IMR-90 (cell line): ENCODE measurements around the gene CARD19. TPM values are rescaled to one million over a fixed set of nuclear protein-coding genes. Genes with fewer than 3 reads are reported as not detected.

Experiments used
- ATAC-seq: fragments of 200-7000 bp; cut with Tn5 transposase; 2 replicates; pipeline ENCODE4 v1.9.1; 2020; ENCODE audit warnings: low read depth, mild to moderate bottlenecking, moderate library complexity
- BruUV-seq: library from RNA; stranded (reverse); fragments of 400-500 nt; replicated peaks from 2 replicates; lab custom pipeline; 2021; lab: Mats Ljungman, UMichigan
- CTCF ChIA-PET: fragments of 300-600 bp; formaldehyde crosslinking; extraction: SDS; loops from one replicate; lab custom pipeline; 2021; ENCODE audit warnings: antibody characterized with exemption; lab: Yijun Ruan, JAX
- POLR2A ChIA-PET: fragments of 300-600 bp; sonication (Branson Sonifier 250); formaldehyde crosslinking; loops from one replicate; lab custom pipeline; 2022; ENCODE audit warnings: antibody characterized with exemption; ENCODE audit not compliant: unreplicated experiment; lab: Charles Lee
- DNase-seq: peaks from one replicate; pipeline ENCODE4 v3.0.0; 2013
- H2AFZ ChIP-seq: replicated peaks from 2 replicates; pipeline ENCODE3; 2013; ENCODE audit warnings: low read length, mild to moderate bottlenecking; ENCODE audit not compliant: poor library complexity
- H2AK5ac ChIP-seq: 2 replicates; pipeline ENCODE4 v1.6.1; 2013; ENCODE audit warnings: low read depth, low read length, inconsistent platforms
- H2AK9ac ChIP-seq: replicated peaks from 2 replicates; pipeline ENCODE3; 2013; ENCODE audit warnings: mild to moderate bottlenecking, low read depth, low read length, moderate library complexity; ENCODE audit not compliant: poor library complexity
- H2BK120ac ChIP-seq: 2 replicates; pipeline ENCODE4 v1.6.1; 2013; ENCODE audit warnings: low read depth, low read length, inconsistent platforms
- H2BK15ac ChIP-seq: 3 replicates; pipeline ENCODE4 v1.6.1; 2013; ENCODE audit warnings: low read depth, low read length, inconsistent platforms
- H2BK20ac ChIP-seq: 2 replicates; pipeline ENCODE4 v1.6.1; 2013; ENCODE audit warnings: low read depth, mild to moderate bottlenecking, inconsistent platforms, low read length, moderate library complexity
- H2BK5ac ChIP-seq: 2 replicates; pipeline ENCODE4 v1.6.1; 2013; ENCODE audit warnings: mild to moderate bottlenecking, low read depth, low read length, inconsistent platforms; ENCODE audit not compliant: poor library complexity, severe bottlenecking
- H3K14ac ChIP-seq: replicated peaks from 2 replicates; pipeline ENCODE4 v1.6.1; 2013; ENCODE audit warnings: low read depth, low read length, inconsistent platforms
- H3K18ac ChIP-seq: 2 replicates; pipeline ENCODE4 v1.6.1; 2013; ENCODE audit warnings: low read depth, low read length, control low read depth
- H3K23ac ChIP-seq: 2 replicates; pipeline ENCODE4 v1.6.1; 2013; ENCODE audit warnings: low read depth, low read length, inconsistent platforms
- H3K27ac ChIP-seq: 2 replicates; pipeline ENCODE4 v1.5.1; 2013; ENCODE audit warnings: mild to moderate bottlenecking, control low read depth, low read length; ENCODE audit not compliant: insufficient read depth
- H3K27me3 ChIP-seq: 2 replicates; pipeline ENCODE4 v1.6.1; 2013; ENCODE audit warnings: low read length; ENCODE audit not compliant: control insufficient read depth, insufficient read depth
- H3K36me3 ChIP-seq: 2 replicates; pipeline ENCODE4 v1.6.1; 2013; ENCODE audit warnings: low read length, mixed read lengths; ENCODE audit not compliant: control insufficient read depth, insufficient read depth
- H3K4ac ChIP-seq: 2 replicates; pipeline ENCODE4 v1.6.1; 2013; ENCODE audit warnings: low read depth, low read length, inconsistent platforms
- H3K4me1 ChIP-seq: 2 replicates; pipeline ENCODE4 v1.6.1; 2013; ENCODE audit warnings: low read length, mixed read lengths; ENCODE audit not compliant: control insufficient read depth, insufficient read depth
- H3K4me2 ChIP-seq: 2 replicates; pipeline ENCODE4 v1.6.1; 2013; ENCODE audit warnings: low read depth, mild to moderate bottlenecking, control low read depth, low read length, moderate library complexity
- H3K4me3 ChIP-seq: 2 replicates; pipeline ENCODE4 v1.5.1; 2013; ENCODE audit warnings: low read depth, mild to moderate bottlenecking, control low read depth, low read length, moderate library complexity; ENCODE audit not compliant: insufficient read depth
- H3K56ac ChIP-seq: 2 replicates; pipeline ENCODE4 v1.6.1; 2013; ENCODE audit warnings: low read length, inconsistent platforms; ENCODE audit not compliant: insufficient read depth; ENCODE audit errors: extremely low read depth
- H3K79me1 ChIP-seq, 2 experiments: 2 replicates each; pipeline ENCODE4 v1.6.1; 2013; ENCODE audit warnings: low read length in 2 of 2, inconsistent platforms in 1 of 2, low read depth in 1 of 2
- H3K9ac ChIP-seq: 2 replicates; pipeline ENCODE4 v1.6.1; 2013; ENCODE audit warnings: low read depth, low read length, control low read depth
- H3K9me1 ChIP-seq: 2 replicates; pipeline ENCODE4 v1.6.1; 2013; ENCODE audit warnings: low read length, inconsistent platforms; ENCODE audit not compliant: insufficient read depth
- H3K9me3 ChIP-seq: 2 replicates; pipeline ENCODE4 v1.6.1; 2013; ENCODE audit warnings: low read length; ENCODE audit not compliant: control insufficient read depth, insufficient read depth
- H4K20me1 ChIP-seq: 2 replicates; pipeline ENCODE4 v1.6.1; 2013; ENCODE audit warnings: low read length, inconsistent platforms; ENCODE audit not compliant: insufficient read depth
- H4K5ac ChIP-seq: 2 replicates; pipeline ENCODE4 v1.6.1; 2013; ENCODE audit warnings: mild to moderate bottlenecking, low read depth, low read length, control low read depth
- H4K8ac ChIP-seq, 2 experiments: 2 replicates each; pipeline ENCODE4 v1.6.1; 2013; ENCODE audit warnings: low read depth in 2 of 2, low read length in 2 of 2, control low read depth in 1 of 2, inconsistent platforms in 1 of 2
- H4K91ac ChIP-seq: 2 replicates; pipeline ENCODE4 v1.6.1; 2013; ENCODE audit warnings: low read depth, low read length, inconsistent platforms; ENCODE audit not compliant: insufficient read depth
- BHLHE40 ChIP-seq: fragments of 150-350 bp; IDR thresholded peaks from 2 replicates; pipeline ENCODE4 v1.6.1; 2016; ENCODE audit warnings: mild to moderate bottlenecking, low read depth, low read length
- CEBPB ChIP-seq: IDR thresholded peaks from 2 replicates; pipeline ENCODE4 v1.6.1; 2012; ENCODE audit warnings: low read depth, low read length, improper control_type of control experiment
- CHD1 ChIP-seq: IDR thresholded peaks from 2 replicates; pipeline ENCODE4 v1.6.1; 2012; ENCODE audit warnings: low read depth, low read length, improper control_type of control experiment
- FOS ChIP-seq: fragments of 150-350 bp; IDR thresholded peaks from 2 replicates; pipeline ENCODE4 v1.6.1; 2016; ENCODE audit warnings: low read depth, low read length
- MAFK ChIP-seq: IDR thresholded peaks from 2 replicates; pipeline ENCODE4 v1.6.1; 2012; ENCODE audit warnings: low read depth, low read length, improper control_type of control experiment
- MAZ ChIP-seq: IDR thresholded peaks from 2 replicates; pipeline ENCODE4 v1.6.1; 2012; ENCODE audit warnings: low read depth, mild to moderate bottlenecking, low read length, improper control_type of control experiment, moderate library complexity, borderline replicate concordance
- MXI1 ChIP-seq: IDR thresholded peaks from 2 replicates; pipeline ENCODE4 v1.6.1; 2012; ENCODE audit warnings: low read depth, mild to moderate bottlenecking, low read length, moderate library complexity, borderline replicate concordance
- NFE2L2 ChIP-seq: fragments of 150-350 bp; IDR thresholded peaks from 2 replicates; pipeline ENCODE4 v1.6.1; 2016; ENCODE audit warnings: low read depth, mild to moderate bottlenecking, low read length
- POLR2A ChIP-seq: IDR thresholded peaks from 2 replicates; pipeline ENCODE4 v1.6.1; 2012; ENCODE audit warnings: mild to moderate bottlenecking, low read depth, low read length
- RAD21 ChIP-seq: IDR thresholded peaks from 2 replicates; pipeline ENCODE4 v1.6.1; 2012; ENCODE audit warnings: low read length, improper control_type of control experiment
- RCOR1 ChIP-seq: IDR thresholded peaks from 2 replicates; pipeline ENCODE4 v1.6.1; 2012; ENCODE audit warnings: mild to moderate bottlenecking, low read length, improper control_type of control experiment; ENCODE audit not compliant: insufficient replicate concordance
- RFX5 ChIP-seq: IDR thresholded peaks from 2 replicates; pipeline ENCODE4 v1.8.0; 2012; ENCODE audit warnings: low read depth, mild to moderate bottlenecking, low read length, moderate library complexity
- SMC3 ChIP-seq: fragments of 150-350 bp; IDR thresholded peaks from 2 replicates; pipeline ENCODE4 v1.6.1; 2016; ENCODE audit warnings: low read depth, mild to moderate bottlenecking, antibody characterized with exemption, low read length, moderate library complexity
- USF2 ChIP-seq: fragments of 150-350 bp; IDR thresholded peaks from 2 replicates; pipeline ENCODE4 v1.6.1; 2017; ENCODE audit warnings: mild to moderate bottlenecking, antibody characterized with exemption, low read length, low read depth
- WGBS, 2 experiments: methylation state at CpG; one replicate each; pipeline versions ENCODE4 v1.1.5 to v1.1.7; 2013; ENCODE audit warnings: missing lambda C conversion rate in 2 of 2; ENCODE audit not compliant: insufficient read length in 1 of 2; ENCODE audit errors: extremely low coverage in 2 of 2; 5-methylcytosine and 5-hydroxymethylcytosine counted together
- dilution Hi-C: fragments of 300-500 bp; cut with HindIII; formaldehyde crosslinking; loops from one replicate; pipeline ENCODE4 v1.14.3; 2018; ENCODE audit warnings: low sequenced_read_pairs; ENCODE audit not compliant: unreplicated experiment
- in situ Hi-C: fragments of 300-500 bp; cut with MboI; formaldehyde crosslinking; loops from 3 replicates; pipeline ENCODE4 v1.14.3; 2019; ENCODE audit warnings: low sequenced_read_pairs, inconsistent platforms, mixed read lengths
- intact Hi-C: fragments of 100-400 bp; cut with micrococcal nuclease; formaldehyde crosslinking; loops from 2 replicates; pipeline ENCODE4 v1.10.0; 2022
- polyA plus RNA-seq, 3 experiments: library from polyadenylated mRNA; depleted of rRNA; stranded (reverse); fragments of >200 nt; gene quantifications; 2 replicates each; pipeline ENCODE4 v1.2.3, GENCODE V29; 2012; ENCODE audit warnings: low replicate concordance in 1 of 3
- total RNA-seq: library from RNA; depleted of rRNA; stranded (reverse); fragments of >200 nt; gene quantifications from 2 replicates; pipeline ENCODE4 v1.2.3, GENCODE V29; 2012
- TF ChIP-seq, protein P1 (sequence below): conservative IDR thresholded peaks from 2 replicates; pipeline ENCODE4 v1.5.1; 2012; ENCODE audit warnings: mild to moderate bottlenecking, low read depth, low read length, improper control_type of control experiment
- TF ChIP-seq, protein P2 (sequence below): fragments of 150-350 bp; IDR thresholded peaks from 2 replicates; pipeline ENCODE4 v1.6.1; 2016; ENCODE audit warnings: low read depth, mild to moderate bottlenecking, low read length, moderate library complexity, borderline replicate concordance

CARD19 gene
- total and polyA plus RNA-seq, 2 of the 4 experiments (the other 2 are of a cell fraction): 17.4 to 111 TPM

DNA sequence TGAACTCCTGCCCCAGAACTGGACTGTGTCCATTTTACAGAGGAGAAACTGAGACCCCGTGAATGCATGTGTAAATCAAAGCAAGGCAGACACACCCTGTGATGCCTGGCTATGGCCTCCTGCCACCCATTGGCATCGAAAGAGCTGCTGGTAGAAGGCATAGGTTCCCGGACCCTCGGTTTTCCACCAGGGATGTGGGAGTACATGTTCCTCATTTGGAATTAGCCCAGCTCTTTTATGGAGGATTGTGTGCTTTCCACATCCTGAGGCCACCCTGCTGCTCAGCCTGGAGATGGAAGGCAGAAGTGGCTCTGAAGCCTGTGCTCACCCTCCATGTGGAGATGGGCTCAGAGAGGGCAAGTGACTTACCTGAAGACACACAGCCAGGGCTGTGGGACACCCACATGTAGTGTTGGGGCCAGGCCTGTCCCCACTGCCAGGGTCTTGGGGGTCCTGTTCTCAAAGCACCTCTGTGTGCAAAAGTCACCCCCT, 34.7 kb upstream of the CARD19 start:
- no peak overlapping the region for H2BK5ac ChIP-seq
- H3K27ac ChIP-seq: no peak overlapping the region
- 94% methylated on average over 3 of the region's 4 CpGs; no CpG with 5 or more reads in 1 of the 2 experiments for WGBS, 2 experiments
- H4K5ac ChIP-seq: no peak overlapping the region
- H3K36me3 ChIP-seq: no peaks in the 10 kb centered on the region
- H3K9me1 ChIP-seq: no peaks in the 10 kb centered on the region; the same call in 1 of the 2 replicates
- DNase-seq: no peak
- no peaks in the 10 kb centered on the region for H3K9me3 ChIP-seq
- no peak overlapping the region for H3K18ac ChIP-seq
- no peak overlapping the region for H2BK20ac ChIP-seq
- H3K23ac ChIP-seq: no peak overlapping the region
- BruUV-seq: no TSS peak
- no peak overlapping the region for H2AK9ac ChIP-seq
- no peak overlapping the region for H3K14ac ChIP-seq
- no peak for ATAC-seq
- CTCF ChIA-PET: no interaction called here
- H3K27me3 ChIP-seq: peaks cover 11% of the 10 kb centered on the region; the same call in 1 of the 2 replicates
- H3K4me1 ChIP-seq: peaks cover 2% of the 10 kb centered on the region; the same call in 1 of the 2 replicates
- no peaks in the 10 kb centered on the region for H4K20me1 ChIP-seq
- H3K9ac ChIP-seq: no peak overlapping the region
- H4K91ac ChIP-seq: no peak overlapping the region
- H2AK5ac ChIP-seq: no peak overlapping the region
- no peak overlapping the region for H4K8ac ChIP-seq
- POLR2A ChIA-PET: no interaction called here
- in situ Hi-C loops (no loop called here), dilution Hi-C loops (no loop called here), intact Hi-C loops (no loop called here)
- H3K4me3 ChIP-seq: no peak overlapping the region
- no peak overlapping the region for H3K4ac ChIP-seq
- no peak for TF ChIP-seq USF2
- no peak for TF ChIP-seq MAFK
- TF ChIP-seq RFX5: no peak
- no peak for TF ChIP-seq MAZ
- no peak for TF ChIP-seq BHLHE40
- no peak for TF ChIP-seq POLR2A
- TF ChIP-seq SMC3: no peak
- TF ChIP-seq RCOR1: no peak
- no peak for TF ChIP-seq NFE2L2
- no peak for TF ChIP-seq FOS
- TF ChIP-seq, protein P1, sequence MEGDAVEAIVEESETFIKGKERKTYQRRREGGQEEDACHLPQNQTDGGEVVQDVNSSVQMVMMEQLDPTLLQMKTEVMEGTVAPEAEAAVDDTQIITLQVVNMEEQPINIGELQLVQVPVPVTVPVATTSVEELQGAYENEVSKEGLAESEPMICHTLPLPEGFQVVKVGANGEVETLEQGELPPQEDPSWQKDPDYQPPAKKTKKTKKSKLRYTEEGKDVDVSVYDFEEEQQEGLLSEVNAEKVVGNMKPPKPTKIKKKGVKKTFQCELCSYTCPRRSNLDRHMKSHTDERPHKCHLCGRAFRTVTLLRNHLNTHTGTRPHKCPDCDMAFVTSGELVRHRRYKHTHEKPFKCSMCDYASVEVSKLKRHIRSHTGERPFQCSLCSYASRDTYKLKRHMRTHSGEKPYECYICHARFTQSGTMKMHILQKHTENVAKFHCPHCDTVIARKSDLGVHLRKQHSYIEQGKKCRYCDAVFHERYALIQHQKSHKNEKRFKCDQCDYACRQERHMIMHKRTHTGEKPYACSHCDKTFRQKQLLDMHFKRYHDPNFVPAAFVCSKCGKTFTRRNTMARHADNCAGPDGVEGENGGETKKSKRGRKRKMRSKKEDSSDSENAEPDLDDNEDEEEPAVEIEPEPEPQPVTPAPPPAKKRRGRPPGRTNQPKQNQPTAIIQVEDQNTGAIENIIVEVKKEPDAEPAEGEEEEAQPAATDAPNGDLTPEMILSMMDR: no peak
- TF ChIP-seq, protein P2, sequence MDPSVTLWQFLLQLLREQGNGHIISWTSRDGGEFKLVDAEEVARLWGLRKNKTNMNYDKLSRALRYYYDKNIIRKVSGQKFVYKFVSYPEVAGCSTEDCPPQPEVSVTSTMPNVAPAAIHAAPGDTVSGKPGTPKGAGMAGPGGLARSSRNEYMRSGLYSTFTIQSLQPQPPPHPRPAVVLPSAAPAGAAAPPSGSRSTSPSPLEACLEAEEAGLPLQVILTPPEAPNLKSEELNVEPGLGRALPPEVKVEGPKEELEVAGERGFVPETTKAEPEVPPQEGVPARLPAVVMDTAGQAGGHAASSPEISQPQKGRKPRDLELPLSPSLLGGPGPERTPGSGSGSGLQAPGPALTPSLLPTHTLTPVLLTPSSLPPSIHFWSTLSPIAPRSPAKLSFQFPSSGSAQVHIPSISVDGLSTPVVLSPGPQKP: no peak
- TF ChIP-seq CHD1: no peak
- no peak for TF ChIP-seq RAD21
- TF ChIP-seq CEBPB: no peak
- TF ChIP-seq MXI1: no peak
- H2BK120ac ChIP-seq: no peak overlapping the region
- H3K4me2 ChIP-seq: no peak overlapping the region
- H3K56ac ChIP-seq: no peak overlapping the region
- H2BK15ac ChIP-seq: no peak overlapping the region
- H3K79me1 ChIP-seq: no peaks in the 10 kb centered on the region
- H2AFZ ChIP-seq: no peak overlapping the region
